GM19240 (cell line): Measurements from ENCODE around the gene SOD2.
"Not testable (repeated sequence)": the region's sequence is repeated elsewhere in the genome, so short reads cannot be mapped to it uniquely, and the experiment has no call there.

Source experiments
- DNase-seq: peaks from one replicate; pipeline ENCODE4 v3.0.0; 2011; ENCODE audit warnings: low spot score; ENCODE audit not compliant: insufficient read length

SOD2 gene

DNA sequence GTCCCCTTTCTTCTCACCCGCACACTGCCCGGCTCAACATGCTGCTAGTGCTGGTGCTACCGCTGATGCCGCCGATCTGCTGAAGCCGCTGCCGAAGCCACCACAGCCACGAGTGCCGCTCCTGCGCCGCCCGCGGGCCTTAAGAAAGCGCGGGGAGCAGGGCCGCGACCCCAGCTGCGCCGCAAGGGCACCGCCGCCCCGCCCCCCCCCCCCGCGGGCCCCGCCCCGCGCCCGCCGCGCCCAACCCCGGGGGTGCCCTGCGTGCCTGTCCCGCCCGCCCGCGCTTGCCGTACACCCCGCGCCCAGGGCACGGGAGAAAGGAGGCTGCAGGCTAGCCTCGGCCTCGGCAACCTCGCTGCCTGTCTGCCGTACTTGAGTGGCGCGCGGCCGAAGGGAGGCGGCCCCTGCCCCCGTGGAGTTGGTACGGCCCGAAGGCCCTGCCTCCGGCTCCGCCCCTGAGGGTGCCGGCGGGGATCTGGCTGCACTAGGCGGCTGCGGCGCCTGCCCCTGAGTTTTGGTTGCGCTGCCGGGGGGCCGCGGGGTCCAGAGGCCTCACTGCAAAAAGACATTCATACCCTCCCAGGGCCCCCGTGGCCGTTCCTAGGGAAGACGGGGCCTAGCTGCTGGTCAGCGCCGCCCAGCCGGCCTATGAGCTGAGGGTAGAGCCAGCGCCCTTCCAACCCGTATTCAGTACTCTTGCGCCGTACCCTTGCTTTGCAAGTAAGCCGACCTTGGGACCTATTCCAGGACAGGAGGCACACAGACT lies at the start of gene SOD2:
TSS of gene SOD2 (minus strand) at position 114 of the 766 bp plus-strand sequence. CDS start at position 40, 74 bp downstream.
- DNase-seq = peak; percentile 79

DNA sequence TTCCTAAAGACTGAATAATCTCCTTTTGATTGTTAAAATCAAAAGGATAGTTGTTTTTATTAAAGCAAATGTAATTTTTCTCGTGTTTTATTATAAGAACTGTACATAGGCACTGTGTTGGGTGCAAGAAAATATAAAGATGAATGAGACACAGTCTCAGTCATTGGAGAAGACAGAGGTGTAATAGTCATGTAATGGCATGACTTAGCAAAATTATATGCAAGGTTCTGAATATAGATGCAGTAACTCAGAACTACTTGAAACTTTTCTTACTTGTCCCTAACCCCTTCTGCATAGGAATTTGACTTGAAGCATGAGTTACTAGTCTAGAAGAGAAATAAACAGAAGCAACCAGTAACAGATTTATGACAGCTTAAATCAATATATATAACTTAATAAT lies 49.1 kb upstream of the SOD2 start:
- DNase-seq = no peak

DNA sequence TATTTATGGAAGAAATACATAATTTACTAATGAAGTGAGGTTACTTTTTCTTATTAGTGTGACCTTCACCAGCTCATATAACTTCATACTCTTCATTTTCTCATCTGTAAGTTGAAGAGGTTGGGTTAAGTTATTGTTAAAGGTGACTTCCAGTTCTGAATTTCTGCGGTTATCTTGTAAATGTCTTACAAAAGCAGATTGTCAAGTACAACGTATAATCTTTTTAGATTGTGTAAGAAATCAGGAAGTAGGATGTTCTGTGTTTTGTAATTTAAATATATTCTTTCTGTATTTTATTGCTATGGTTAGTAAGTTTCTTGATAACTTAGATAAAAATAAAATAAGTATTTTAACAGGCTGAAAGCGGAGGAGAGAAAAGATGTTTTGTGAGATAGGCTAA lies 46.3 kb upstream of the SOD2 start:
- no peak for DNase-seq

DNA sequence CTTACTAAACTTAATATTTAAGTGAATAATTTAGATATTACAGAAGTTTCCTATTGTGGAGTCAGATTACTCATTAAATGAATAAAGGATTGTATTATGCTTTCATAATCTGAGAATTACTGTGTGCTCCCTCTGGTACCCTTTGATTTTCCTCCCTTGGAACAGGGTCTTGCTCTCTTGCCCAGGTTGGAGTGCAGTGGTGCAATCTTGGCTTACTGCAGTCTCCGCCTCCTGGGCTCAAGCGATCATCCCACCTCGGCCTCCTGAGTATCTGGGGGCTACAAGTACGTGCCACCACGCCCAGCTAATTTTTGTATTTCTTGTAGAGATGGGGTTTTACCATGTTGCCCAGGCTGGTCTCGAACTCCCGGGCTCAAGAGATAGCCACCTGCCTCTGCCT lies 43.9 kb upstream of the SOD2 start:
- no peak for DNase-seq

DNA sequence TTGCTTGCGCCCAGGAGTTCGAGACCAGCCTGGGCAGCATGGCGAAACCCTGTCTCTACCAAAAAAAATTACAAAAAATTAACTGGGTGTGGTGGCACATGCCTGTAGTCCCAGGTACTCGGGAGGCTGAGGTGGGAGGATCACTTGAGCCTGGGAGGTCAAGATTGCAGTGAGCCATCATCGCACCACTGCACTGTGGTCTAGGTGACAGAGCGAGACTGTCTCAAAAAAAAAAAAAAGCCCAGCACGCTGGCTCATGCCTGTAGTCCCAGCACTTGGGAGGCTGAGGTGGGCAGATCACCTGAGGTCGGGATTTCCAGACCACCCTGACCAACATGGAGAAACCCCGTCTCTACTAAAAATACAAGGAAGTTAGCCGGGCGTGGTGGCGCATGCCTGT lies 40.4 kb upstream of the SOD2 start:
- not testable (repeated sequence) for DNase-seq

DNA sequence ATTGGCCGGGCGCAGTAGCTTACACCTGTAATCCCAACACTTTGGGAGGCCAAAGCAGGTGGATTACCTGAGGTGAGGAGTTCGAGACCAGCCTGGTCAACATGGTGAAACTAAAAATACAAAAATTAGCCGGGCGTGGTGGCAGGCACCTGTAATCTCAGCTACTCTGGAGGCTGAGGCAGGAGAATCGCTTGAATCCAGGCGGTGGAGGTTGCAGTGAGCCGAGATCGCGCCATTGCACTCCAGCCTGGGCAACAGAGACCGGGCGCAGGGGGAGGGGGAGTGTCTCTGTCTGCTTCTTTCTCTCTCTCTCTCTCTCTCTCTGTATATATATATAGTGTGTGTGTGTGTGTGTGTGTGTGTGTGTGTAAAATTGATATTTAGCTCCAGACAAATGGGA lies 39.5 kb upstream of the SOD2 start:
- not testable (repeated sequence) for DNase-seq

DNA sequence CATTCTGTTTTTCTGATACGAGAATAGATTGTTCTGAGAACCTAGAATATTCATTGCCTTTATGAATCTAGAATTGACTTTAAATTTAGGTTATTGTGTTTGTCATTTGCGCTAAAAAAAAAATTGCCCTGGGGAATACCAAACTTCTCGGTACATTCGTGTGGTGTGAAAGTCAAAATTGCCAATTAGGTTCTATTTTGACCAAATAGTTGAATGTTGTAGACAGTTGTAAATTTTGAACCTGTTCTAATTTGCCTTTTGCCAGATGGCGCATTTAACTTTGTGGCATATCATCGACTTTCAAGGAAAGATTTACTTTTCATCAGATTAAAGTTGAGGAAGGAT lies 37.3 kb upstream of the SOD2 start:
- no peak for DNase-seq

DNA sequence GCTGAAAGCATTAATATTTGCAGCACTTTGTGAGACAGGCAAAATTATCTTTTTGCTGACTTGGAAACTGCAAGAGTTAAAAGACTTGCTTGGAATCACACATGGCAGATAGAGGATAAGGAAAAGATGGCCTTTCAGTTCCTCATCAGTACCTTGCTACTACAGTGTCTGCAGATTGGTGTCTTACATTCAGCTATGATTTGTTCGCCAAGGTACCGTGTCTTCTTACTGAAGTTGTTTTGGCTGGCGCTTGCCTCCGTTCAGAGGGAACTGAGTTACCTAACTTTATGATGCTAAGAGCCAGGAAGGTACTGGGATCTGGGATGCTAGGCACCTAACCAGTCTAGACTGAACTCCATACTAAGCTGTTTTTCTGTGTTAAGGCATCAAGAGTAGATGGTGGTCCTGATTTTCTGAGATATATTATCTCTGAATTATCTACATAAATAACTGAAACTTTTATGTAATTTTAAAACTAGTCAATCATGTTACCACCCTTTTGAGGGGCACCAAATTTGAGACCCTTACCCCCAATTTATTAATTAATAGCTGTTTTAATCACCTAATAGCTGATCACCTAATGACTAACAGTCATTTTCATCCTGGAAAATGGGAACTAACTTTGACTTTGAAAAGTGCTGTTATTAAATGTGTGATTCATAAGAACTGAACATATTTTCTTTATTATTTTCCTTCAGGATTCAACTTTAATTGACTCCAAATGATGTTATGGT lies 36.7 kb upstream of the SOD2 start:
- no peak for DNase-seq

DNA sequence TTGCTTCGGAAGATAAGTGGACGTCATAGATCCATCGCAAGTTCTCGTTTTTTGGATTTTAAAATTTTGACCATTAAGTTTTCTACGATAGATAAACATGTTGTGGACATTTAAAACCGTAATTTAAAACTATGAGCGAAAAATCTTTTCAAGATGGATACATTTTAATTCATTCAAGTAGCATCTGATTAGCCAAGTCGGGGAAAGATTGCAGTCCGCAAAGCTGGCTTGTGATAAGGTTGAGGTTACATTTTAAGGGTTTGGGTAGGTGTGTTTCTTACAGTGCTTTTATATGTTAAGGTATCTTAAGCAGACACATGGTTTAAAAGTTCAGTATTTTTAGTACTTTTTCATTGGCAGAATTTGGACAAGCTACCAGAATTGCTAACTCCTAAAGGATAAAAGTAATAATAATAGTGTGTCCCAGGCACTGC lies 35.5 kb upstream of the SOD2 start:
- no peak for DNase-seq

DNA sequence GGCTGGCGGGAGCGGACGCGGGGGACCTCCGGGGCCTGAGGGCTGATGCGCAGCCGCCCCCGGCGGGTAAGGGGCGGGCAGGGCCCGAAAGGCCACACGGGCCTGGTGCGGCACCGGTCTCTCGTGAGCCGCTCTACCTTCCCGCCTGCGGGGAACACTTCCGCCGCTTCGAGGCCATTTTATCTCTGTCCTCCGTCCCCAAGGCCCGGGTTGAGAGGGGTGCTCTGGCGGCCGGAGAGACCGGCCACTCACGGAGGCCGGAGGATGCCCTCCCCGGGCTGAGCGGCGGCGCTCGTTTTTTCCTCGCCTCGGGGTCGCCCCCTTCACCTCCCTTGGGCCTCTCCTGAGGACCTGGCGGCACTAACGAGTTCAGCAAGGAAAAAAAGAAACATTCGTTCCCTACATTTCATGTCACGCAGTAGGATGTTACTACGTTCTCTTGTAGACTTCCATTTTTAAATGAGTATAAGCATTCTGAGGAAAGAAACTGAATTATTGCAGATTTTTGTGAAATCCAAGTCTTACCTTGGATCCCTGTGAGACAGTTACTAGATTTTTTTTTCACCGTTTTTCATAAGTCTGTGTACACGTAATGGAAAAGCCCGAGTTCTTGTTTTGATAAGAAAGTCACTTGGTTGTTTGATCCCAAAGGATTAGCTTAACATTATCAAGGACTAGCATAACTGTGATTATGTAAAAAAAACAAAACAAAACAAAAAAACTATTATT lies 34.8 kb upstream of the SOD2 start:
- DNase-seq = peak; percentile 32

DNA sequence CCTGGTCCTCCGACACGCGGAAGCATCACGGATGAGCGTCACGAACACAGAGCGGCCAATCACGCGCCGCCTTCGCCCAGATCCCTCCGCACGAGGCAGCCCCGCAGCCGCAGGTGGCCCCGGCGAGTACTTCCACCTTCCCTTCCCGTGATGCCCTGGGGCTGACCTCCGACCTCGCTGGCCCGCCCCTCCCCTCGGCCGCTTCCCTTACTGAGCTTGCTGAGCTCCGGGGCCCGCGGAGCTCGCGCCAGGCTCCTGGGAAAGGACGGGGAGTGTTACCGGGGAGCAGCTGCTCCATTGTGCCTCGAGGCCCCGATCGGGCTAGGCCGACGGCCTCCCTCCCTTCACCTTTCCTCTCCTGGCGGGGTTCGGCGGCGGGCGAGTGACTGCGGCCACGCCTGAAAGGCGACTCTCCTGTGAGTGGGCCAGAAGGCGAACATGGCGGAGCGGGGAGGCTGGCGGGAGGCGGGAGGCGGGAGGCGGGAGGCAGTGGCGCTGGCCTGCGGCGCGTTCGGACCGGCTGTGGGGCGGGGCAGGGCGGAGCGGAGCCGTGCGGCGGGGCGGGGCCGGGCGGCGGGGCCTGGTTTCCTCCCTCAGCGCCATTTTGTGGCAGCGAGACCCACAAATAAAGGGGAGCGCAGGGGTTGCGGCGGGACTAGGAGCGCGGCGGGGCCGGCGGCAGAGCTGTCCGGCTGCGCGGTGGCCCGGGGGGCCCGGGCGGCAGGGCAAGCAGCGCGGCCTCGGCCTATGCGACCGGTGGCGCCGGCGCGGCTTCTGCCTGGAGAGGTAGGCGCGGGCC lies 34.1 kb upstream of the SOD2 start, which contains the start of gene WTAP:
TSS of gene WTAP (plus strand) at position 589 of the 799 bp plus-strand sequence. CDS start 8,760 bp downstream, outside the sequence.
- peak; percentile 73 for DNase-seq

DNA sequence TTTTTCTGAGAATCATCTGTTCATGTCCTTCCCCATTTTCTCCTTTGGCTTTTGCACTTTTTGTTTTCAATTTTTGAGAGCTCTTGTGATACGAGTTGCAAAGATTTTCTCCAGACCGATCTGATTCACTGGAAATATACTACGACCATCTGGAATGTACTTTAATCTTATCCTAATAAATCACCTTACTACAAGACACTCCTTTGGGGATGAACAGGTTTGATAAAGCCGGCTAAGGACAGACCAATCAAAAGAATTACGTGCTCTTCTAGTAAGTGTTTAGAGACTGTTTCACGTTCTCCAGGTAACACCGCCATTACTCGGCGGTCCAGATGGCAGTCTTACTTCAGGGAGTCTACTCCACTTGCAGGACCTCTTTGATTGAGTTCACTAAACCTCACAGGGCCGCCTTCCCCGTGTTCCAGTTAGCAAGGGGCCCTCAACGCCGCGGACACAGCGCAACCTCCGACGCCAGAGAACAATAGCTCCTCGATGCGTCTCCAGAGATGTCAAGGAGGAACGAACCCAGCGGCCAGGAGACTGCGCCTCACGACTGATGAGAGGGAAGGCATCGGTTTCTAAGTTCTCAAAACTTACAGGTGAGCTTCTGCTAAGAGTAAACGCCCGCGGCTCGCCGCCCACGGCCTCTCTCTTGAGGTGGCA lies 33.3 kb upstream of the SOD2 start:
- no peak for DNase-seq

DNA sequence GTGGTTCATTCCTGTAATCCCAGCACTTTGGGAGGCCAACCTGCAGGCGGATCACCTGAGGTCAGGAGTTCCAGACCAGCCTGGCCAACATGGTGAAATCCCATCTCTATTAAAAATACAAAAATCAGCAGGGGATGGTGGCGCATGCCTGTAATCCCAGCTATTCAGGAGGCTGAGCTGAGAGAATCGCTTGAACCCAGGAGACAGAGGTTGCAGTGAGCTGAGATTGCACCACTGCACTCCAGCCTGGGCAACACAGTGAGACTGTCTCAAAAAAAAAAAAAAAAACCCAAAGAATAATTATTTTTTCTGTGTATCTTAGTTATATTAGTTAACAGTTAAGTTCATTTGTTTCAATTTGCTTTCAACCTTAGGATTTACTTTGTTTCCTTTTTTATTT lies 32.2 kb upstream of the SOD2 start:
- DNase-seq = not testable (repeated sequence)

DNA sequence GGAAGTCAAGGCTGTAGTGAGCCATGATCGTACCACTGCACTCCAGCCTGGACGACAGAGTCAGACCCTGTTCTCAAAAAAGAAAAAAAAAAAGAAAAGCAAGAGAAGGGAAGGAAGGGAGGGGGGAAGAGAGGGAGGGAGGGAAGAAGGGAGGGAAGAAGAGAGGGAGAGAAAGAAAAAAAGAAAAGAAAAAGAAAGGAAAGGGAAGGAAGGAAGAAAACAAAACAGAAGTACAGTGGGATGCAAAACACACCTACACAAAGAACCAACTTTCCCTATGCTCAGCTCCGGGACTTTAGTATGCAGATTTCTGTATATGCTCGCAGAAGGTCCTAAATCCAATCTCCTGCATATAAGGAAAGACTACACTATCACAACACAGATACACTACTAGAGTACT lies 31.7 kb upstream of the SOD2 start:
- DNase-seq = no peak

DNA sequence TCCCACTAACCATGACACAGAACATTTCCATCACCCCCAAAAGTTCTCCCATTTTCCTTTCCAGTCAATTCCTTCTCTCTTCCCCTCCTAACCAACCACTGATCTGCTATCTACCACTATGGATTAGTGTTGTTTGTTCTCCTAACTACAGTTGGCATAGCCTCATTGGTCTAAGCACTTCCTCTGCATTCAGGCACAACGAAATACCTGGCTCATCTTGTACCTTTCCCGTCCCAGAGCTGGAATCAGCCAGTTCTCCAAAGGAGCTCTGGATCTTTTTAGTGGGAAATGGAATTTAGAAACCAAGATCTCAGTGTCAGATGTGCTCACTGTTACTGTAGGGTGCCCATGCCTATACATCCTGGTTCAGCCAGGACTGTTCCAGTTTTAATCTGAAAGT lies 30.2 kb upstream of the SOD2 start:
- DNase-seq = no peak

DNA sequence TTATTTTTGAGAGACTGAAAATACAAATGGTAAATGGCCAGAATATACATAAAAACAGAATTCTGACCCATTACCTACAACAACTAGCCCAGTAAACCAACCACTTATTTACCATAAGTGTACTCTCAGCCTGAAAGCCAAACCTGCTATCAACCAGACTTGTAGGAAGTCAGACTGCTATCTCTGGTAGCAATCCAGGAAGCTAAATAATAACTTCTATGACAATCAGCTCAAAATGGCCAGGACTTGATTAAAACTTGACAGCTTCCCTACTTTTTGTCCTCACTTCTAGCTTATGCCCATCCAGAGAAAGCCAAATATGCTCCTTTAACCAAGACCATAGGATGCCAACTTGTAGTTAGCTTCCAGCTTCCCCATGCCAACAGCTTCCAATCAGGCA lies 29.6 kb upstream of the SOD2 start:
- DNase-seq = no peak

DNA sequence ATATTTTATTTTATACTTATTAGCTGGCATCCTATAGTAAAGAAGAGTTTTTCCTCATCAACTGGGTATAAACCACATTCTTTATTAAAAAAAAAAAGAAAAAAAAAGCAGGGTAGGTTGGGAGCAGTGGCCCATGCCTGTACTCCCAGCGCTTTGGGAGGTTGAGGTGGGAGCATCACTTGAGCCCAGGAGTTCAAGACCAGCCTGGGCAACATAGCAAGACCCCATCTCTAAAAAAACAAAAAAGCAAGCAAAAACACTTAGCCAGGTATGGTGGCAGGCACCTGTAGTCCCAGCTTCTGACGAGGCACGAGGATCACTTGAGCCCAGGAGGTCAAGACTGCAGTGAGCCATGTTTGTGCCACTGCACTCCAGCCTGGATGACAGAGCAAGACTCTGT lies 28.9 kb upstream of the SOD2 start:
- DNase-seq = not testable (repeated sequence)

DNA sequence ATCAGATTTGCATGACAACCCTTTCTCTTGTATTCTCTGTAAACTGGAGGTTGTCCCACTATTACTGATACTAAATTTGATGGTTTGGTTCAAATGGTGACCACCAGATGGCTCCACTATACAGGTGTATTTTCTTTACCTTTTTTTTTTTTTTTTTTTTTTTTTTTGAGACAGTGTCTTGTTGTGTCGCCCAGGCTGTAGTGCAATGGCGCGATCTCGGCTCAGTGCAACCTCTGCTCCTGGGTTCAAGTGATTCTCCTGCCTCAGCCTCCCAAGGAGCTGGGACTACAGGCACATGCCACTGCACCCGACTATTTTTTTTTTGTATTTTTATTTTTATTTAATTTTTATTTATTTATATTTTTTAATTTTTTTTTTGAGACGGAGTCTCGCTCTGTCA lies 27.7 kb upstream of the SOD2 start:
- no peak for DNase-seq

DNA sequence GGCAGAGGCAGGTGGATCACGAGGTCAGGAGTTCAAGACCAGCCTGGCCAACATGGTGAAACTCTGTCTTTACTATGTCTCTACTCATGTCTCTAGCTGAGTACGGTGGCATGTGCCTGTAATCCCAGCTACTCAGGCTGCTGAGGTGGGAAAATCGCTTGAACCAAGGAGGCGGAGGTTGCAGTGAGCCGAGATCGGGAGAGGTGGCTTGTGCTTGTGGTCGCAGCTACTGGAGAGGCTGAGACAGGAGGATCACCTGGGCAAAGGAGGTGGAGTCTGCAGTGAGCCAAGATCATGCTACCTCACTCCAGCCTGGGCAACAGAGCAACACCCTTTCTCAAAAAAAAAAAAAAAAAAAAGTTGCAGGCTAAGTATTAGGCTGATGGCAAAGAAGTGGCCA lies 26.2 kb upstream of the SOD2 start:
- no peak for DNase-seq

DNA sequence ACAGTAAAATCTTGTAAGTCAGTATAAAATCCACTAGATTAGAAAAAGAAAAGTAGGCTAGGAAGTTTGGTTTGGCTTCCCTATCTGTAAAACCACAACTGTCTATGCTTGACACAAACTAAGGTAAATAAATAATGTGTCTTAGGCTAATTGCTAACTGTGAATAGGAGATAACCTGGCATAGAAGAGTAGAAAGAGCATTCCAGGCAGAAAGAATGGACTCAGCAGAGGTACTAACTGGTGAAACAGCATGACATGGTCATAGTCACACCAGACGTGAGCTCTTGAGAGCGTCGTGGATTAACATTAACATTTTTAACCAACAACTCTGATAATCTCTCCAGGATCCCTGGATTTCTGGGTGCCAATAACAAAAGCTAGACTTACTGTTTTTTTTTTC lies 25.6 kb upstream of the SOD2 start:
- no peak for DNase-seq
